K562 (cell line): Measurements from ENCODE around the gene HSPA1L.

Experiments used
- ATF7 ChIP-seq: fragments of 450-650 bp; IDR thresholded peaks from 2 replicates; pipeline ENCODE4 v1.7.1; 2014; ENCODE audit warnings: mild to moderate bottlenecking, moderate library complexity
- CREB3L1 ChIP-seq: fragments of 450-650 bp; IDR thresholded peaks from 2 replicates; pipeline ENCODE4 v1.6.1; 2014; ENCODE audit warnings: low read depth, mild to moderate bottlenecking, moderate library complexity, borderline replicate concordance
- CTCF ChIP-seq, 3 experiments: IDR thresholded peaks in 2 of 3; conservative IDR thresholded peaks in 1 of 3; 2 replicates each; pipeline ENCODE4 v1.5.1; 2011 to 2012; ENCODE audit warnings: low read length in 3 of 3, mild to moderate bottlenecking in 3 of 3, control low read depth in 2 of 3, improper control_type of control experiment in 1 of 3, inconsistent platforms in 1 of 3, low read depth in 1 of 3, mixed read lengths in 1 of 3, moderate library complexity in 1 of 3; ENCODE audit not compliant: insufficient read depth in 2 of 3
- DPF2 ChIP-seq: fragments of 450-650 bp; IDR thresholded peaks from 2 replicates; pipeline ENCODE4 v1.6.1; 2016
- ESRRA ChIP-seq: fragments of 450-650 bp; IDR thresholded peaks from 2 replicates; pipeline ENCODE4 v1.6.1; 2014; ENCODE audit warnings: low read depth, mild to moderate bottlenecking, moderate library complexity, borderline replicate concordance
- EZH2 ChIP-seq: IDR thresholded peaks from 2 replicates; pipeline ENCODE4 v1.6.1; 2012; ENCODE audit warnings: low read depth, mild to moderate bottlenecking, inconsistent platforms, low read length, borderline replicate concordance
- PHF21A ChIP-seq: fragments of 450-650 bp; IDR thresholded peaks from 2 replicates; pipeline ENCODE4 v1.6.1; 2017; ENCODE audit warnings: low read depth, borderline replicate concordance
- SIN3A ChIP-seq, 2 experiments: fragments of 150-350 bp in 1 of 2; IDR thresholded peaks; 2 replicates each; pipeline ENCODE4 v1.6.1; 2011 to 2016; ENCODE audit warnings: borderline replicate concordance in 2 of 2, low read depth in 2 of 2, low read length in 2 of 2, mild to moderate bottlenecking in 2 of 2, moderate library complexity in 2 of 2; ENCODE audit not compliant: control insufficient read depth in 1 of 2

- TF ChIP-seq ATF7 (no peak), CTCF (IDR thresholded peaks at IDR 0.05 in 2 of 3, conservative IDR thresholded peaks at IDR 0.05 in 1 of 3; ENCODE audit: insufficient read depth in 2 of 3, low read depth in 1 of 3, low read length in 3 of 3) (no peak), CREB3L1 (no peak), PHF21A (no peak), SIN3A (IDR thresholded peaks at IDR 0.05; ENCODE audit: borderline replicate concordance in 2 of 2, control insufficient read depth in 1 of 2, low read depth in 2 of 2, low read length in 2 of 2) (no peak), DPF2 (no peak), EZH2 (no peak), ESRRA (no peak)
These were observed 49.5 kb downstream of the HSPA1L start for GRCh38 chr6:31765559-31765909.
